GM18526 (cell line): ENCODE measurements around the gene ZFYVE28.

ENCODE experiments used
- POLR2A ChIP-seq: IDR thresholded peaks from 3 replicates; pipeline ENCODE4 v1.6.1; 2011; ENCODE audit not compliant: insufficient read length; ENCODE audit errors: extremely low read depth

ZFYVE28 gene

GRCh38 chr4:2272026-2272827, 146.2 kb downstream of the ZFYVE28 start:
- TF ChIP-seq POLR2A: no peak

GRCh38 chr4:2271279-2272025, 147.0 kb downstream of the ZFYVE28 start:
- TF ChIP-seq POLR2A: no peak

GRCh38 chr4:2270341-2271165, 147.9 kb downstream of the ZFYVE28 start:
- no peak for TF ChIP-seq POLR2A

GRCh38 chr4:2269618-2270163, 148.8 kb downstream of the ZFYVE28 start:
- TF ChIP-seq POLR2A: no peak

- no peak for TF ChIP-seq POLR2A
Observed at GRCh38 chr4:2269206-2269531, 149.3 kb downstream of the ZFYVE28 start.

- no peak for TF ChIP-seq POLR2A
Observed at GRCh38 chr4:2268357-2269205, 149.9 kb downstream of the ZFYVE28 start.

- no peak for TF ChIP-seq POLR2A
Observed at GRCh38 chr4:2267841-2268240, 150.6 kb downstream of the ZFYVE28 start.

GRCh38 chr4:2267320-2267811, 151.1 kb downstream of the ZFYVE28 start:
- TF ChIP-seq POLR2A: no peak

- TF ChIP-seq POLR2A: no peak
Observed at GRCh38 chr4:2266821-2267220, 151.6 kb downstream of the ZFYVE28 start.

- no peak for TF ChIP-seq POLR2A
Observed at GRCh38 chr4:2266181-2266580, 152.3 kb downstream of the ZFYVE28 start.

- TF ChIP-seq POLR2A: no peak
Observed at GRCh38 chr4:2265113-2266110, 153.0 kb downstream of the ZFYVE28 start.

- no peak for TF ChIP-seq POLR2A
Observed at GRCh38 chr4:2264481-2265041, 153.9 kb downstream of the ZFYVE28 start.

- no peak for TF ChIP-seq POLR2A
Observed at GRCh38 chr4:2263926-2264321, 154.5 kb downstream of the ZFYVE28 start.
